IMR-90 (cell line): ENCODE results near the gene TNFRSF11A. TPM values are rescaled to one million over a fixed set of nuclear protein-coding genes. Genes with fewer than 3 reads are reported as not detected.

Experiments used
- ATAC-seq: fragments of 200-7000 bp; cut with Tn5 transposase; 2 replicates; pipeline ENCODE4 v1.9.1; 2020; ENCODE audit warnings: low read depth, mild to moderate bottlenecking, moderate library complexity
- BruUV-seq: library from RNA; stranded (reverse); fragments of 400-500 nt; replicated peaks from 2 replicates; lab custom pipeline; 2021; lab: Mats Ljungman, UMichigan
- CTCF ChIA-PET: fragments of 300-600 bp; formaldehyde crosslinking; extraction: SDS; loops from one replicate; lab custom pipeline; 2021; ENCODE audit warnings: antibody characterized with exemption; lab: Yijun Ruan, JAX
- POLR2A ChIA-PET: fragments of 300-600 bp; sonication (Branson Sonifier 250); formaldehyde crosslinking; loops from one replicate; lab custom pipeline; 2022; ENCODE audit warnings: antibody characterized with exemption; ENCODE audit not compliant: unreplicated experiment; lab: Charles Lee
- DNase-seq: peaks from one replicate; pipeline ENCODE4 v3.0.0; 2013
- H2AFZ ChIP-seq: replicated peaks from 2 replicates; pipeline ENCODE3; 2013; ENCODE audit warnings: low read length, mild to moderate bottlenecking; ENCODE audit not compliant: poor library complexity
- H2AK5ac ChIP-seq: 2 replicates; pipeline ENCODE4 v1.6.1; 2013; ENCODE audit warnings: low read depth, low read length, inconsistent platforms
- H2AK9ac ChIP-seq: replicated peaks from 2 replicates; pipeline ENCODE3; 2013; ENCODE audit warnings: mild to moderate bottlenecking, low read depth, low read length, moderate library complexity; ENCODE audit not compliant: poor library complexity
- H2BK120ac ChIP-seq: 2 replicates; pipeline ENCODE4 v1.6.1; 2013; ENCODE audit warnings: low read depth, low read length, inconsistent platforms
- H2BK15ac ChIP-seq: 3 replicates; pipeline ENCODE4 v1.6.1; 2013; ENCODE audit warnings: low read depth, low read length, inconsistent platforms
- H2BK20ac ChIP-seq: 2 replicates; pipeline ENCODE4 v1.6.1; 2013; ENCODE audit warnings: low read depth, mild to moderate bottlenecking, inconsistent platforms, low read length, moderate library complexity
- H2BK5ac ChIP-seq: 2 replicates; pipeline ENCODE4 v1.6.1; 2013; ENCODE audit warnings: mild to moderate bottlenecking, low read depth, low read length, inconsistent platforms; ENCODE audit not compliant: poor library complexity, severe bottlenecking
- H3K14ac ChIP-seq: replicated peaks from 2 replicates; pipeline ENCODE4 v1.6.1; 2013; ENCODE audit warnings: low read depth, low read length, inconsistent platforms
- H3K18ac ChIP-seq: 2 replicates; pipeline ENCODE4 v1.6.1; 2013; ENCODE audit warnings: low read depth, low read length, control low read depth
- H3K23ac ChIP-seq: 2 replicates; pipeline ENCODE4 v1.6.1; 2013; ENCODE audit warnings: low read depth, low read length, inconsistent platforms
- H3K27ac ChIP-seq: 2 replicates; pipeline ENCODE4 v1.5.1; 2013; ENCODE audit warnings: mild to moderate bottlenecking, control low read depth, low read length; ENCODE audit not compliant: insufficient read depth
- H3K27me3 ChIP-seq: 2 replicates; pipeline ENCODE4 v1.6.1; 2013; ENCODE audit warnings: low read length; ENCODE audit not compliant: control insufficient read depth, insufficient read depth
- H3K36me3 ChIP-seq: 2 replicates; pipeline ENCODE4 v1.6.1; 2013; ENCODE audit warnings: low read length, mixed read lengths; ENCODE audit not compliant: control insufficient read depth, insufficient read depth
- H3K4ac ChIP-seq: 2 replicates; pipeline ENCODE4 v1.6.1; 2013; ENCODE audit warnings: low read depth, low read length, inconsistent platforms
- H3K4me1 ChIP-seq: 2 replicates; pipeline ENCODE4 v1.6.1; 2013; ENCODE audit warnings: low read length, mixed read lengths; ENCODE audit not compliant: control insufficient read depth, insufficient read depth
- H3K4me2 ChIP-seq: 2 replicates; pipeline ENCODE4 v1.6.1; 2013; ENCODE audit warnings: low read depth, mild to moderate bottlenecking, control low read depth, low read length, moderate library complexity
- H3K4me3 ChIP-seq: 2 replicates; pipeline ENCODE4 v1.5.1; 2013; ENCODE audit warnings: low read depth, mild to moderate bottlenecking, control low read depth, low read length, moderate library complexity; ENCODE audit not compliant: insufficient read depth
- H3K56ac ChIP-seq: 2 replicates; pipeline ENCODE4 v1.6.1; 2013; ENCODE audit warnings: low read length, inconsistent platforms; ENCODE audit not compliant: insufficient read depth; ENCODE audit errors: extremely low read depth
- H3K79me1 ChIP-seq, 2 experiments: 2 replicates each; pipeline ENCODE4 v1.6.1; 2013; ENCODE audit warnings: low read length in 2 of 2, inconsistent platforms in 1 of 2, low read depth in 1 of 2
- H3K9ac ChIP-seq: 2 replicates; pipeline ENCODE4 v1.6.1; 2013; ENCODE audit warnings: low read depth, low read length, control low read depth
- H3K9me1 ChIP-seq: 2 replicates; pipeline ENCODE4 v1.6.1; 2013; ENCODE audit warnings: low read length, inconsistent platforms; ENCODE audit not compliant: insufficient read depth
- H3K9me3 ChIP-seq: 2 replicates; pipeline ENCODE4 v1.6.1; 2013; ENCODE audit warnings: low read length; ENCODE audit not compliant: control insufficient read depth, insufficient read depth
- H4K20me1 ChIP-seq: 2 replicates; pipeline ENCODE4 v1.6.1; 2013; ENCODE audit warnings: low read length, inconsistent platforms; ENCODE audit not compliant: insufficient read depth
- H4K5ac ChIP-seq: 2 replicates; pipeline ENCODE4 v1.6.1; 2013; ENCODE audit warnings: mild to moderate bottlenecking, low read depth, low read length, control low read depth
- H4K8ac ChIP-seq, 2 experiments: 2 replicates each; pipeline ENCODE4 v1.6.1; 2013; ENCODE audit warnings: low read depth in 2 of 2, low read length in 2 of 2, control low read depth in 1 of 2, inconsistent platforms in 1 of 2
- H4K91ac ChIP-seq: 2 replicates; pipeline ENCODE4 v1.6.1; 2013; ENCODE audit warnings: low read depth, low read length, inconsistent platforms; ENCODE audit not compliant: insufficient read depth
- BHLHE40 ChIP-seq: fragments of 150-350 bp; IDR thresholded peaks from 2 replicates; pipeline ENCODE4 v1.6.1; 2016; ENCODE audit warnings: mild to moderate bottlenecking, low read depth, low read length
- CEBPB ChIP-seq: IDR thresholded peaks from 2 replicates; pipeline ENCODE4 v1.6.1; 2012; ENCODE audit warnings: low read depth, low read length, improper control_type of control experiment
- MAFK ChIP-seq: IDR thresholded peaks from 2 replicates; pipeline ENCODE4 v1.6.1; 2012; ENCODE audit warnings: low read depth, low read length, improper control_type of control experiment
- MXI1 ChIP-seq: IDR thresholded peaks from 2 replicates; pipeline ENCODE4 v1.6.1; 2012; ENCODE audit warnings: low read depth, mild to moderate bottlenecking, low read length, moderate library complexity, borderline replicate concordance
- POLR2A ChIP-seq: IDR thresholded peaks from 2 replicates; pipeline ENCODE4 v1.6.1; 2012; ENCODE audit warnings: mild to moderate bottlenecking, low read depth, low read length
- RAD21 ChIP-seq: IDR thresholded peaks from 2 replicates; pipeline ENCODE4 v1.6.1; 2012; ENCODE audit warnings: low read length, improper control_type of control experiment
- RFX5 ChIP-seq: IDR thresholded peaks from 2 replicates; pipeline ENCODE4 v1.8.0; 2012; ENCODE audit warnings: low read depth, mild to moderate bottlenecking, low read length, moderate library complexity
- SMC3 ChIP-seq: fragments of 150-350 bp; IDR thresholded peaks from 2 replicates; pipeline ENCODE4 v1.6.1; 2016; ENCODE audit warnings: low read depth, mild to moderate bottlenecking, antibody characterized with exemption, low read length, moderate library complexity
- WGBS, 2 experiments: methylation state at CpG; one replicate each; pipeline versions ENCODE4 v1.1.5 to v1.1.7; 2013; ENCODE audit warnings: missing lambda C conversion rate in 2 of 2; ENCODE audit not compliant: insufficient read length in 1 of 2; ENCODE audit errors: extremely low coverage in 2 of 2; 5-methylcytosine and 5-hydroxymethylcytosine counted together
- dilution Hi-C: fragments of 300-500 bp; cut with HindIII; formaldehyde crosslinking; loops from one replicate; pipeline ENCODE4 v1.14.3; 2018; ENCODE audit warnings: low sequenced_read_pairs; ENCODE audit not compliant: unreplicated experiment
- in situ Hi-C: fragments of 300-500 bp; cut with MboI; formaldehyde crosslinking; loops from 3 replicates; pipeline ENCODE4 v1.14.3; 2019; ENCODE audit warnings: low sequenced_read_pairs, inconsistent platforms, mixed read lengths
- intact Hi-C: fragments of 100-400 bp; cut with micrococcal nuclease; formaldehyde crosslinking; loops from 2 replicates; pipeline ENCODE4 v1.10.0; 2022
- polyA plus RNA-seq, 3 experiments: library from polyadenylated mRNA; depleted of rRNA; stranded (reverse); fragments of >200 nt; gene quantifications; 2 replicates each; pipeline ENCODE4 v1.2.3, GENCODE V29; 2012; ENCODE audit warnings: low replicate concordance in 1 of 3
- total RNA-seq: library from RNA; depleted of rRNA; stranded (reverse); fragments of >200 nt; gene quantifications from 2 replicates; pipeline ENCODE4 v1.2.3, GENCODE V29; 2012
- TF ChIP-seq, protein P1 (sequence below): fragments of 150-350 bp; IDR thresholded peaks from 2 replicates; pipeline ENCODE4 v1.6.1; 2017; ENCODE audit warnings: mild to moderate bottlenecking, antibody characterized with exemption, low read length, low read depth
- TF ChIP-seq, protein P2 (sequence below): conservative IDR thresholded peaks from 2 replicates; pipeline ENCODE4 v1.5.1; 2012; ENCODE audit warnings: mild to moderate bottlenecking, low read depth, low read length, improper control_type of control experiment

The TNFRSF11A gene
- total and polyA plus RNA-seq, 2 of the 4 experiments (the other 2 are of a cell fraction) = under 0.01 TPM; not detected in 1

DNA sequence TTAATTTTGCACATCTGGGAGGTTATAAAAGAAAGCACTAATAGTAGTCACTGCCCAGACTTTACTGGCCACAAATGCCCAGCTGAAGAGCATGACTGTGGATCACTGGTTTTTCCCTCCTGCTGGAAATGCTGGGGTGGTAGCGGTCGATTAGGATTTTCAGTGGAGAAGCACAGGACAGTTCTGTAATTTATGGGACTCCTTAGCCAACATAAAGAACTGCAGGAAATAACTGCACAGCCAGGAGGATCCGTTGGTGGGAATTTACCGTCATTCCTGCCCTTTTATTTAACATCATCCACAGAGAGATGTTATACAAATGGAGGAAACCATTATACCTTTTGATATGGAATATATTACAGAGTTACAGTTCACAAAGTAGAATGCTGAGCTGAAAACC lies 61.5 kb downstream of the TNFRSF11A start:
- Histone ChIP-seq H2BK120ac (no peak overlapping the region), H3K79me1 (no peaks in the 10 kb centered on the region), H4K5ac (no peak overlapping the region), H3K23ac (no peak overlapping the region), H3K4me3 (no peak overlapping the region), H2AK9ac (no peak overlapping the region), H2BK5ac (no peak overlapping the region), H3K4ac (no peak overlapping the region), H2AK5ac (no peak overlapping the region), H3K18ac (no peak overlapping the region), H3K27ac (no peak overlapping the region), H2AFZ (no peak overlapping the region), H4K91ac (no peak overlapping the region), H3K14ac (no peak overlapping the region), H4K8ac (no peak overlapping the region), H3K9ac (no peak overlapping the region), H2BK15ac (no peak overlapping the region), H3K4me2 (no peak overlapping the region), H4K20me1 (no peaks in the 10 kb centered on the region), H3K4me1 (no peaks in the 10 kb centered on the region), H3K9me1 (no peaks in the 10 kb centered on the region), H2BK20ac (no peak overlapping the region), H3K36me3 (no peaks in the 10 kb centered on the region), H3K9me3 (peaks cover 2% of the 10 kb centered on the region; the same call in 1 of the 2 replicates), H3K56ac (no peak overlapping the region), H3K27me3 (peaks cover 6% of the 10 kb centered on the region)
- ChIA-PET CTCF (no interaction called here), POLR2A (no interaction called here)
- intact Hi-C loops (no loop called here), in situ Hi-C loops (no loop called here), dilution Hi-C loops (no loop called here)
- DNase-seq (no peak), ATAC-seq (no peak)
- no CpG with 5 or more reads among the region's 4 CpGs for WGBS, 2 experiments
- no TSS peak for BruUV-seq
- no peak for TF ChIP-seq SMC3
- no peak for TF ChIP-seq RAD21
- no peak for TF ChIP-seq CEBPB
- TF ChIP-seq BHLHE40 = no peak
- TF ChIP-seq POLR2A = no peak
- TF ChIP-seq, protein P1, sequence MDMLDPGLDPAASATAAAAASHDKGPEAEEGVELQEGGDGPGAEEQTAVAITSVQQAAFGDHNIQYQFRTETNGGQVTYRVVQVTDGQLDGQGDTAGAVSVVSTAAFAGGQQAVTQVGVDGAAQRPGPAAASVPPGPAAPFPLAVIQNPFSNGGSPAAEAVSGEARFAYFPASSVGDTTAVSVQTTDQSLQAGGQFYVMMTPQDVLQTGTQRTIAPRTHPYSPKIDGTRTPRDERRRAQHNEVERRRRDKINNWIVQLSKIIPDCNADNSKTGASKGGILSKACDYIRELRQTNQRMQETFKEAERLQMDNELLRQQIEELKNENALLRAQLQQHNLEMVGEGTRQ = no peak
- no peak for TF ChIP-seq MXI1
- no peak for TF ChIP-seq MAFK
- TF ChIP-seq, protein P2, sequence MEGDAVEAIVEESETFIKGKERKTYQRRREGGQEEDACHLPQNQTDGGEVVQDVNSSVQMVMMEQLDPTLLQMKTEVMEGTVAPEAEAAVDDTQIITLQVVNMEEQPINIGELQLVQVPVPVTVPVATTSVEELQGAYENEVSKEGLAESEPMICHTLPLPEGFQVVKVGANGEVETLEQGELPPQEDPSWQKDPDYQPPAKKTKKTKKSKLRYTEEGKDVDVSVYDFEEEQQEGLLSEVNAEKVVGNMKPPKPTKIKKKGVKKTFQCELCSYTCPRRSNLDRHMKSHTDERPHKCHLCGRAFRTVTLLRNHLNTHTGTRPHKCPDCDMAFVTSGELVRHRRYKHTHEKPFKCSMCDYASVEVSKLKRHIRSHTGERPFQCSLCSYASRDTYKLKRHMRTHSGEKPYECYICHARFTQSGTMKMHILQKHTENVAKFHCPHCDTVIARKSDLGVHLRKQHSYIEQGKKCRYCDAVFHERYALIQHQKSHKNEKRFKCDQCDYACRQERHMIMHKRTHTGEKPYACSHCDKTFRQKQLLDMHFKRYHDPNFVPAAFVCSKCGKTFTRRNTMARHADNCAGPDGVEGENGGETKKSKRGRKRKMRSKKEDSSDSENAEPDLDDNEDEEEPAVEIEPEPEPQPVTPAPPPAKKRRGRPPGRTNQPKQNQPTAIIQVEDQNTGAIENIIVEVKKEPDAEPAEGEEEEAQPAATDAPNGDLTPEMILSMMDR = no peak
- TF ChIP-seq RFX5 = no peak
